HepG2 (cell line): ENCODE measurements around the gene ALDOA. TPM values are rescaled to one million over a fixed set of nuclear protein-coding genes. Genes with fewer than 3 reads are reported as not detected.

Source experiments
- CBX2 ChIP-seq, 2 experiments: fragments of 200-600 bp in 1 of 2; sonication (generic); formaldehyde crosslinking in 1 of 2; IDR thresholded peaks; 2 replicates each; pipeline versions ENCODE4 v1.7.0 to v1.8.1; 2018 to 2022; ENCODE audit warnings: low read depth in 2 of 2, low read length in 1 of 2, mild to moderate bottlenecking in 1 of 2, missing genetic modification reagents in 1 of 2
- ESRRA ChIP-seq: sonication (generic); formaldehyde crosslinking; IDR thresholded peaks from 2 replicates; pipeline ENCODE4 v1.5.1; 2020; ENCODE audit warnings: mild to moderate bottlenecking, low read depth, missing genetic modification reagents
- FOXK1 ChIP-seq: sonication (generic); formaldehyde crosslinking; IDR thresholded peaks from 2 replicates; pipeline ENCODE4 v1.4.0; 2020; ENCODE audit warnings: low read depth, missing genetic modification reagents, borderline replicate concordance
- NKX3-1 ChIP-seq: sonication (generic); formaldehyde crosslinking; IDR thresholded peaks from 2 replicates; pipeline ENCODE4 v1.5.0; 2020; ENCODE audit warnings: missing genetic modification reagents
- SMAD1 ChIP-seq: sonication (generic); formaldehyde crosslinking; IDR thresholded peaks from 2 replicates; pipeline ENCODE4 v1.4.0; 2020; ENCODE audit warnings: missing genetic modification reagents, low read depth, mild to moderate bottlenecking, borderline replicate concordance
- SNRNP70 ChIP-seq: fragments of 200-400 bp; formaldehyde crosslinking; IDR thresholded peaks from 2 replicates; pipeline ENCODE4 v1.6.1; 2017; ENCODE audit warnings: mild to moderate bottlenecking, low read depth, low read length, moderate library complexity
- ZBTB38 ChIP-seq: sonication (generic); formaldehyde crosslinking; IDR thresholded peaks from 2 replicates; pipeline ENCODE4 v1.5.1; 2020; ENCODE audit warnings: mild to moderate bottlenecking, missing genetic modification reagents
- ZNF414 ChIP-seq: sonication (generic); formaldehyde crosslinking; IDR thresholded peaks from 2 replicates; pipeline ENCODE4 v1.5.0; 2020; ENCODE audit warnings: missing genetic modification reagents
- ZNF530 ChIP-seq: sonication (generic); formaldehyde crosslinking; IDR thresholded peaks from 2 replicates; pipeline ENCODE4 v1.5.0; 2020; ENCODE audit warnings: low read depth, mild to moderate bottlenecking, missing genetic modification reagents
- ZNF598 ChIP-seq: sonication (generic); formaldehyde crosslinking; IDR thresholded peaks from 2 replicates; pipeline ENCODE4 v1.5.1; 2020; ENCODE audit warnings: mild to moderate bottlenecking, missing genetic modification reagents, borderline replicate concordance
- ZNF75D ChIP-seq: sonication (generic); formaldehyde crosslinking; IDR thresholded peaks from 2 replicates; pipeline ENCODE4 v1.8.1; 2023; ENCODE audit warnings: missing genetic modification reagents, mild to moderate bottlenecking, borderline replicate concordance
- ZNF800 ChIP-seq: sonication (generic); formaldehyde crosslinking; IDR thresholded peaks from 2 replicates; pipeline ENCODE4 v1.4.0; 2020; ENCODE audit warnings: missing genetic modification reagents
- polyA plus RNA-seq, 8 experiments: library from polyadenylated mRNA; depleted of rRNA in 3 of 8; stranded (reverse) in 7 of 8; unstranded in 1 of 8; fragments of >200 nt; fragmentation: Illumina TruSeq in 4 of 8; extraction: Trizol in 4 of 8; gene quantifications; 2 replicates each; pipeline versions ENCODE4 v1.2.1 to v1.2.3, GENCODE V29; 2011 to 2016; ENCODE audit warnings: low read depth in 4 of 8, missing spikeins in 1 of 8, mixed read lengths in 1 of 8; ENCODE audit not compliant: insufficient read depth in 1 of 8
- total RNA-seq, 5 experiments: library from RNA; depleted of rRNA; stranded (reverse); fragments of >200 nt; fragmentation: Illumina TruSeq; extraction: Trizol; gene quantifications; 2 replicates each; pipeline ENCODE4 v1.2.3, GENCODE V29; 2016; ENCODE audit warnings: low read depth in 1 of 5
- TF ChIP-seq, protein P1 (sequence below): sonication (generic); formaldehyde crosslinking; IDR thresholded peaks from 2 replicates; pipeline ENCODE4 v1.8.0; 2022; ENCODE audit warnings: missing genetic modification reagents, low read depth, mild to moderate bottlenecking, borderline replicate concordance
- TF ChIP-seq, protein P2 (sequence below): sonication (generic); formaldehyde crosslinking; IDR thresholded peaks from 2 replicates; pipeline ENCODE4 v1.4.0; 2020; ENCODE audit warnings: missing genetic modification reagents
- TF ChIP-seq, protein P3 (sequence below), 2 experiments: sonication (generic) in 1 of 2; formaldehyde crosslinking in 1 of 2; IDR thresholded peaks; 2 replicates each; pipeline versions ENCODE4 v1.6.1 to v1.9.0; 2014 to 2022; ENCODE audit warnings: antibody characterized with exemption in 1 of 2, borderline replicate concordance in 1 of 2, inconsistent platforms in 1 of 2, low read depth in 1 of 2, missing genetic modification reagents in 1 of 2
- TF ChIP-seq, protein P4 (sequence below): IDR thresholded peaks from 2 replicates; pipeline ENCODE4 v1.6.1; 2012; ENCODE audit warnings: inconsistent platforms

Gene ALDOA
- total and polyA plus RNA-seq, 2 of the 13 experiments (the other 11 are each of a cell fraction or from before 2014, with no cell fraction given) = 925 to 1,884 TPM

- TF ChIP-seq SMAD1 (CRISPR knock-in tag) (peak; percentile 86), CBX2 (IDR thresholded peaks at IDR 0.05; ENCODE audit: low read depth, low read length) (no peak), CBX2 (CRISPR knock-in tag; IDR thresholded peaks at IDR 0.05; ENCODE audit: low read depth) (0 out of 2 replicates have a peak, but pooled peaks have one; percentile 81), ZBTB38 (CRISPR knock-in tag) (peak; percentile 79; the same call in 1 of the 2 replicates), ZNF530 (peak; percentile 89; the same call in 1 of the 2 replicates), ZNF598 (CRISPR knock-in tag) (peak; percentile 94), ESRRA (CRISPR knock-in tag) (peak; percentile 86), ZNF75D (CRISPR knock-in tag) (0 out of 2 replicates have a peak, but pooled peaks have one; percentile 35), NKX3-1 (CRISPR knock-in tag) (peak; percentile 36; the same call in 1 of the 2 replicates), FOXK1 (CRISPR knock-in tag) (no peak), SNRNP70 (no peak), ZNF800 (CRISPR knock-in tag) (no peak), ZNF414 (CRISPR knock-in tag) (no peak)
- TF ChIP-seq, protein P1, sequence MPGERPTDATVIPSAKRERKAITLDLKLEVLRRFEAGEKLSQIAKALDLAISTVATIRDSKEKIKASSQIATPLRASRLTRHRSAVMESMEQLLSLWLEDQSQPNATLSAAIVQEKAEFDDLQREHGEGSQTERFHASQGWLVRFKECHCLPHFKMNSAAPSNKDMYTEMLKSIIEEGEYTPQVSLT = no peak
- TF ChIP-seq, protein P2, sequence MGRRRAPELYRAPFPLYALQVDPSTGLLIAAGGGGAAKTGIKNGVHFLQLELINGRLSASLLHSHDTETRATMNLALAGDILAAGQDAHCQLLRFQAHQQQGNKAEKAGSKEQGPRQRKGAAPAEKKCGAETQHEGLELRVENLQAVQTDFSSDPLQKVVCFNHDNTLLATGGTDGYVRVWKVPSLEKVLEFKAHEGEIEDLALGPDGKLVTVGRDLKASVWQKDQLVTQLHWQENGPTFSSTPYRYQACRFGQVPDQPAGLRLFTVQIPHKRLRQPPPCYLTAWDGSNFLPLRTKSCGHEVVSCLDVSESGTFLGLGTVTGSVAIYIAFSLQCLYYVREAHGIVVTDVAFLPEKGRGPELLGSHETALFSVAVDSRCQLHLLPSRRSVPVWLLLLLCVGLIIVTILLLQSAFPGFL (CRISPR knock-in tag) = no peak
- TF ChIP-seq, protein P3, sequence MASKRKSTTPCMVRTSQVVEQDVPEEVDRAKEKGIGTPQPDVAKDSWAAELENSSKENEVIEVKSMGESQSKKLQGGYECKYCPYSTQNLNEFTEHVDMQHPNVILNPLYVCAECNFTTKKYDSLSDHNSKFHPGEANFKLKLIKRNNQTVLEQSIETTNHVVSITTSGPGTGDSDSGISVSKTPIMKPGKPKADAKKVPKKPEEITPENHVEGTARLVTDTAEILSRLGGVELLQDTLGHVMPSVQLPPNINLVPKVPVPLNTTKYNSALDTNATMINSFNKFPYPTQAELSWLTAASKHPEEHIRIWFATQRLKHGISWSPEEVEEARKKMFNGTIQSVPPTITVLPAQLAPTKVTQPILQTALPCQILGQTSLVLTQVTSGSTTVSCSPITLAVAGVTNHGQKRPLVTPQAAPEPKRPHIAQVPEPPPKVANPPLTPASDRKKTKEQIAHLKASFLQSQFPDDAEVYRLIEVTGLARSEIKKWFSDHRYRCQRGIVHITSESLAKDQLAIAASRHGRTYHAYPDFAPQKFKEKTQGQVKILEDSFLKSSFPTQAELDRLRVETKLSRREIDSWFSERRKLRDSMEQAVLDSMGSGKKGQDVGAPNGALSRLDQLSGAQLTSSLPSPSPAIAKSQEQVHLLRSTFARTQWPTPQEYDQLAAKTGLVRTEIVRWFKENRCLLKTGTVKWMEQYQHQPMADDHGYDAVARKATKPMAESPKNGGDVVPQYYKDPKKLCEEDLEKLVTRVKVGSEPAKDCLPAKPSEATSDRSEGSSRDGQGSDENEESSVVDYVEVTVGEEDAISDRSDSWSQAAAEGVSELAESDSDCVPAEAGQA (IDR thresholded peaks at IDR 0.05; ENCODE audit: low read depth) = no peak; the same call in none of the 2 replicates
- TF ChIP-seq, protein P3 (CRISPR knock-in tag; IDR thresholded peaks at IDR 0.05; ENCODE audit: borderline replicate concordance) = no peak
- TF ChIP-seq, protein P4, sequence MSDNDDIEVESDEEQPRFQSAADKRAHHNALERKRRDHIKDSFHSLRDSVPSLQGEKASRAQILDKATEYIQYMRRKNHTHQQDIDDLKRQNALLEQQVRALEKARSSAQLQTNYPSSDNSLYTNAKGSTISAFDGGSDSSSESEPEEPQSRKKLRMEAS = peak; percentile 96
These were observed 46.9 kb downstream of the ALDOA start (continued) for GRCh38 chr16:30112197-30113030.
